Measurements from ENCODE around the gene MED27. TPM values are rescaled to one million over a fixed set of nuclear protein-coding genes. Genes with fewer than 3 reads are reported as not detected.

Gene MED27
- total and polyA plus RNA-seq, 9 of the 15 experiments (the other 6 are each of a cell fraction or from before 2014, with no cell fraction given) = 24.4 to 91.0 (median 36.1) TPM

DNA sequence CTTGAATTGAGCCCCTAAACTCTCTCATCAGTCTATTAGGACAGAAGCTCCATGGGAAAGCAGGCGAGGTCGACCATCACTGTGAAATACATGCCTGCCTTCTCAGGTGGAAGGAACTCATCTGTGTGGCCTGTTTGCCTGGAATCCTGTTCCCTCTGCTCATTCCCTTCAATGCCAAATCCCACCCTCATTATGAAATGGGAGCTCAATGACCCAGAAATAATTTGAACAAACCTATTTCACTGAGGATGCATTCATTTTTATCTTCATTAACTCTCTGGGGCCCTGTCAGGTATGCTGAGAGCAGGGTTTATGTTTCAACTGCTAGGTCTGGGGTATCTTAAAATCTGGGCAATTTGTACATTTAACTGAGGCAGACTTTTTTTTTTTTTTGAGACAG, 142.2 kb downstream of the MED27 start:
- H4K20me1 ChIP-seq (replicated peaks; ENCODE audit: control insufficient read depth, insufficient read depth, low read length) = no peaks in the 10 kb centered on the region
- ChIA-PET POLR2A (interaction anchor here (0.6 kb wide), 1 partner anchor 29 kb away, joined by 3 read pairs; no protein-coding TSS in a partner anchor), CTCF (ENCODE audit: low intra/inter-chr PET ratio) (no interaction called here)
- H2AFZ ChIP-seq (ENCODE audit: low read depth, low read length) = no peak overlapping the region
- intact Hi-C loops (cut with micrococcal nuclease) (no loop called here), in situ Hi-C loops (cut with MboI) (no loop called here)
- BruUV-seq (replicated peaks) = no TSS peak
- no peaks in the 10 kb centered on the region for H3K79me2 ChIP-seq (ENCODE audit: control insufficient read depth, insufficient read depth, low read length)
- H3K9me3 ChIP-seq (replicated peaks; ENCODE audit: control insufficient read depth, insufficient read depth, low read depth, low read length) = no peaks in the 10 kb centered on the region
- peaks cover 13% of the 10 kb centered on the region; the same call in 2 of the 3 replicates for H3K36me3 ChIP-seq (ENCODE audit: control insufficient read depth, insufficient read depth, low read length)
- H3K9me1 ChIP-seq (ENCODE audit: control insufficient read depth, insufficient read depth, low read length) = no peaks in the 10 kb centered on the region
- ATAC-seq (no peak), FAIRE-seq (no peak), DNase-seq (ENCODE audit: extremely low read depth in 1 of 4, low spot score in 3 of 4) (no peak)
- H3K9ac ChIP-seq (ENCODE audit: insufficient read depth in 1 of 2, low read depth in 2 of 2, low read length in 2 of 2) = no peak overlapping the region
- no peak overlapping the region for H3K27ac ChIP-seq (ENCODE audit: extremely low read depth, low read depth, low read length)
- H3K4me1 ChIP-seq (replicated peaks in 1 of 2; ENCODE audit: control insufficient read depth in 2 of 2, insufficient read depth in 2 of 2, low read length in 2 of 2) = no peaks in the 10 kb centered on the region
- no peaks in the 10 kb centered on the region for H3K27me3 ChIP-seq (ENCODE audit: control insufficient read depth in 2 of 2, insufficient read depth in 2 of 2, low read length in 2 of 2)
- TF ChIP-seq, protein P1, sequence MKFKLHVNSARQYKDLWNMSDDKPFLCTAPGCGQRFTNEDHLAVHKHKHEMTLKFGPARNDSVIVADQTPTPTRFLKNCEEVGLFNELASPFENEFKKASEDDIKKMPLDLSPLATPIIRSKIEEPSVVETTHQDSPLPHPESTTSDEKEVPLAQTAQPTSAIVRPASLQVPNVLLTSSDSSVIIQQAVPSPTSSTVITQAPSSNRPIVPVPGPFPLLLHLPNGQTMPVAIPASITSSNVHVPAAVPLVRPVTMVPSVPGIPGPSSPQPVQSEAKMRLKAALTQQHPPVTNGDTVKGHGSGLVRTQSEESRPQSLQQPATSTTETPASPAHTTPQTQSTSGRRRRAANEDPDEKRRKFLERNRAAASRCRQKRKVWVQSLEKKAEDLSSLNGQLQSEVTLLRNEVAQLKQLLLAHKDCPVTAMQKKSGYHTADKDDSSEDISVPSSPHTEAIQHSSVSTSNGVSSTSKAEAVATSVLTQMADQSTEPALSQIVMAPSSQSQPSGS (CRISPR knock-in tag; IDR thresholded peaks at IDR 0.05) = no peak
- TF ChIP-seq ZC3H11A (IDR thresholded peaks at IDR 0.05; ENCODE audit: low read depth, low read length) = no peak
- TF ChIP-seq, protein P2, sequence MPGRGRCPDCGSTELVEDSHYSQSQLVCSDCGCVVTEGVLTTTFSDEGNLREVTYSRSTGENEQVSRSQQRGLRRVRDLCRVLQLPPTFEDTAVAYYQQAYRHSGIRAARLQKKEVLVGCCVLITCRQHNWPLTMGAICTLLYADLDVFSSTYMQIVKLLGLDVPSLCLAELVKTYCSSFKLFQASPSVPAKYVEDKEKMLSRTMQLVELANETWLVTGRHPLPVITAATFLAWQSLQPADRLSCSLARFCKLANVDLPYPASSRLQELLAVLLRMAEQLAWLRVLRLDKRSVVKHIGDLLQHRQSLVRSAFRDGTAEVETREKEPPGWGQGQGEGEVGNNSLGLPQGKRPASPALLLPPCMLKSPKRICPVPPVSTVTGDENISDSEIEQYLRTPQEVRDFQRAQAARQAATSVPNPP (IDR thresholded peaks at IDR 0.05; ENCODE audit: borderline replicate concordance, insufficient read depth, insufficient read length) = no peak
- TF ChIP-seq ZNF263 (CRISPR knock-in tag; IDR thresholded peaks at IDR 0.05; ENCODE audit: borderline replicate concordance) = no peak
- TF ChIP-seq, protein P3, sequence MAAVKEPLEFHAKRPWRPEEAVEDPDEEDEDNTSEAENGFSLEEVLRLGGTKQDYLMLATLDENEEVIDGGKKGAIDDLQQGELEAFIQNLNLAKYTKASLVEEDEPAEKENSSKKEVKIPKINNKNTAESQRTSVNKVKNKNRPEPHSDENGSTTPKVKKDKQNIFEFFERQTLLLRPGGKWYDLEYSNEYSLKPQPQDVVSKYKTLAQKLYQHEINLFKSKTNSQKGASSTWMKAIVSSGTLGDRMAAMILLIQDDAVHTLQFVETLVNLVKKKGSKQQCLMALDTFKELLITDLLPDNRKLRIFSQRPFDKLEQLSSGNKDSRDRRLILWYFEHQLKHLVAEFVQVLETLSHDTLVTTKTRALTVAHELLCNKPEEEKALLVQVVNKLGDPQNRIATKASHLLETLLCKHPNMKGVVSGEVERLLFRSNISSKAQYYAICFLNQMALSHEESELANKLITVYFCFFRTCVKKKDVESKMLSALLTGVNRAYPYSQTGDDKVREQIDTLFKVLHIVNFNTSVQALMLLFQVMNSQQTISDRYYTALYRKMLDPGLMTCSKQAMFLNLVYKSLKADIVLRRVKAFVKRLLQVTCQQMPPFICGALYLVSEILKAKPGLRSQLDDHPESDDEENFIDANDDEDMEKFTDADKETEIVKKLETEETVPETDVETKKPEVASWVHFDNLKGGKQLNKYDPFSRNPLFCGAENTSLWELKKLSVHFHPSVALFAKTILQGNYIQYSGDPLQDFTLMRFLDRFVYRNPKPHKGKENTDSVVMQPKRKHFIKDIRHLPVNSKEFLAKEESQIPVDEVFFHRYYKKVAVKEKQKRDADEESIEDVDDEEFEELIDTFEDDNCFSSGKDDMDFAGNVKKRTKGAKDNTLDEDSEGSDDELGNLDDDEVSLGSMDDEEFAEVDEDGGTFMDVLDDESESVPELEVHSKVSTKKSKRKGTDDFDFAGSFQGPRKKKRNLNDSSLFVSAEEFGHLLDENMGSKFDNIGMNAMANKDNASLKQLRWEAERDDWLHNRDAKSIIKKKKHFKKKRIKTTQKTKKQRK (IDR thresholded peaks at IDR 0.05; ENCODE audit: borderline replicate concordance, low read depth, low read length) = no peak
- TF ChIP-seq ZNF134 (CRISPR knock-in tag; conservative IDR thresholded peaks at IDR 0.05) = no peak
- no peak for TF ChIP-seq SP2 (IDR thresholded peaks at IDR 0.05; ENCODE audit: extremely low read depth, low read depth, low read length, poor library complexity, severe bottlenecking)
- no peak for TF ChIP-seq SPI1 (IDR thresholded peaks at IDR 0.05; ENCODE audit: borderline replicate concordance, low read depth, low read length)
- no peak for TF ChIP-seq NFXL1 (CRISPR knock-in tag; IDR thresholded peaks at IDR 0.05)
- H3K4me3 ChIP-seq = no peak overlapping the region
- WGBS (ENCODE audit: insufficient coverage, low coverage, missing lambda C conversion rate) = 72% methylated on average over 2 of the region's 2 CpGs
- no peak overlapping the region for H3K4me2 ChIP-seq (ENCODE audit: insufficient read depth, low read length)

Measured in K562 (cell line).